GM19023 (cell line): ENCODE data around the gene TIRAP.
"Not testable (repeated sequence)": the region's sequence is repeated elsewhere in the genome, so short reads cannot be mapped to it uniquely, and the experiment has no call there.

Experiments used
- ATAC-seq: cut with Tn5 transposase; IDR thresholded peaks from one replicate; pipeline ENCODE4 v1.9.1; 2021; ENCODE audit warnings: mild to moderate bottlenecking, moderate library complexity; ENCODE audit not compliant: unreplicated experiment

The TIRAP gene, protein sequence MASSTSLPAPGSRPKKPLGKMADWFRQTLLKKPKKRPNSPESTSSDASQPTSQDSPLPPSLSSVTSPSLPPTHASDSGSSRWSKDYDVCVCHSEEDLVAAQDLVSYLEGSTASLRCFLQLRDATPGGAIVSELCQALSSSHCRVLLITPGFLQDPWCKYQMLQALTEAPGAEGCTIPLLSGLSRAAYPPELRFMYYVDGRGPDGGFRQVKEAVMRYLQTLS

DNA sequence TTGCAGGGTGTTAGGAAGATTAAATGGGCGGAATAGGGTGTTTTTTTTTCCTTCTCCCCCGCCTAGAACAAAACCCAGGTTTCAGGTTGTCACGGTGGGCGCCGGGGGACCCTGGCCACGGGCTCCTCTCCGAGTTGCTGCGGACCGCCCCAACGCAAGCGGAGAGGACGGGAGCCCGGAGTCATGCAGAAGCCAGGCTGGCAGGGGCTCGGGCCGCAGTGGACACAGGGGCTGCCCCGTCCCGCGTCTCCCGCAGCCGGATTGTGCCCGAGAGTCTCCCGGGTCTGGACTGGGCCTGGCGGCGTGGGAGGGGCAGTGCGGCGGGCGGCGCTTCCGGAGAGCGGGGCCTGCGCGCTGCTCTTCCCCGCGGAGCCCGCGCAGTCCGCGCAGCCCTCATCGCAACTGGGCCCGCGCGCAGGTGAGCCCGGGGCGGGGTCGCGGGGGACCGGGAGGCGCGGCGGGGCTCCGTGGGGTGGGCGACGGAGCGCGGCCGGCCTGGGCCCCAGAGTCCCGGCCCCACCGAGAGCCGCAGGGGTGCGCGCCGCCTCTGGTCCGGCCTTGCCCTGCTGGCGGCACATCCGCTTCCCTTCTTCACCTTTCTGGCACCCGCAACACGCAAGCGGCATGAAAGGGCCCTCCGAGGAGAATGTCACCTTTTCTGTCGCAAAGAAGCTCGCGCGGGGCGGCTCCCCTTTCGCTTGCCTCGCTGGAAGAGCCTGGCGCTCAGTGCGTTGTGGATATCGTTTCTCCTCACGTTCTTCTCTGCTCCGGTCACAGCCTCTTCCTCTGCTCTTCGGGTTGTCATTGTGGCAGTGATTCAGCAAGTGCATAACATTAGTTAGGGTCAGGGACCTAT, at the start of gene TIRAP:
Gene TIRAP (plus strand): TSS at position 358 of the 856 bp plus-strand sequence. CDS start 7,802 bp downstream, outside the sequence.
- ATAC-seq = peak; percentile 63

DNA sequence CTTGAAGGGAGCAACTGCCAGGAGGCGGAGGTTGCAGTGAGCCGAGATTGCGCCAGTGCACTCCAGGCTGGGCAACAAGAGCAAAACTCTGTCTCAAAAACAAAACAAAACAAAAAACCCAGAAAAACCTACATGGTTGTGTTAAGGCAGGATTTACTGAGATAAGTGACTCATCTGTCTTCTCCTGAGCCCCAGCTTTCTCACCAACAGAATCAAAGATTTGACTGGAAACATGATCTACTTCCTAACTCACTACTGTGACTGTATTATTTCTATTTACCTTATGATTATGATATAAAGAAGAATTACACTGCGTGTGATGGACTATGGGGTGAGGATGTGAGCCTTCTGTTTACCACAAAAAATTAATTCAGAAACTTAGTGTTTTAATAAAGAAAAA, 49.5 kb upstream of the TIRAP start:
- ATAC-seq = no peak

DNA sequence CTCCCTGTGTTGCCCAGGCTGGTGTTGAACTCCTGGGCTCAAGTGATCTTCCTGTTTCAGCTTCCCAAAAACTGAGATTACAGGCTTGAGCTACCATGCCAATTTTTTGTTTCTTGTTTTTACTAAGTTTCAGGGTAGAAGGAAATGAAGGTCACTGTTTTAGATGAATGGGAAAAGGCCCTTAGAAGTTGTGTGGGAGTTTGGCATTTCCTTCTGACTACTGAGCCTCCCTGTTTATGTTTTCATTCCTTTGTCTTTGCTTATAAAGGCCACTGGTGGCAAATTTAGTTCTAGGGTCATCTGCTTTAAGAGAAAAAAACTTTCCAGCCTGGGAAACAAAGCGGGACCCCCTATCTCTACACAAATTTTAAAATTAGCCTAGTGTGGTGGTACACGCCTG, 36.3 kb upstream of the TIRAP start:
- ATAC-seq = no peak

DNA sequence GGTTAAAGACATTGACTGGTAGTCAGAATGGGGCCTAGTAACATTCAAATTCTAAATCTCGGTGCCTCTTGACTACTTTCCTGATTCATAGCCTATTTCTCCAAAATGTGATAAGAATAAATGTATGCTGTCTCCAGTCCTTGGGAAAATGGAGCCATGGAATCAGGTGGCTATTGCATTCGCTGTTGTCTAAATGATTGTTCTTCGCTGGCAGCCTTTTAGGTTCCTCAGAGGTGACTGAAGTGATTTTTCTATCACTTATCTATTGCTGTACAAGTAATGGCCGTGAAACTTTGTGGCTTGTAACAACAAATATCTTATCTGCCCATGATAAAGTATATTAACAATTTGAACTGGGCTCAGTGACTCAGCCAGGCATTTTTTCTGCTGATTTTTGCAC, 29.6 kb upstream of the TIRAP start:
- ATAC-seq = no peak

DNA sequence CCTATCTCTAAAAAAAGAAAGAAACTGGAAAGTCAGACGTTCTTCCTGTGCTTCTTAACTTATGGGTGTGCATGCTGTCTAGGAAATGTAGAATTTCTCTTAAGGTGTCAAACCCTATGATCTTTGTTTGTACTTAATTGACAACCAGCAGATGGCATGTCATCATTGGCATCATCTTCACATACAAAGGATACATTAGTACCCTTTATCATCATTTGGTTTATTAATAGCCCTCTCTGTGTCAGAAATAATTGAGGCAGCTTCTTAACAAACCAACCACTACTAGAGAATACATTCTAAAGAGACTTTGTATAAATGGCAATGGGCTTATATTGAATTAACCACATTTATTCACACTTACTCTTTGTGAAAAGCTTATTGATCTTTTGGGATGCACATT, 28.1 kb upstream of the TIRAP start:
- no peak for ATAC-seq

DNA sequence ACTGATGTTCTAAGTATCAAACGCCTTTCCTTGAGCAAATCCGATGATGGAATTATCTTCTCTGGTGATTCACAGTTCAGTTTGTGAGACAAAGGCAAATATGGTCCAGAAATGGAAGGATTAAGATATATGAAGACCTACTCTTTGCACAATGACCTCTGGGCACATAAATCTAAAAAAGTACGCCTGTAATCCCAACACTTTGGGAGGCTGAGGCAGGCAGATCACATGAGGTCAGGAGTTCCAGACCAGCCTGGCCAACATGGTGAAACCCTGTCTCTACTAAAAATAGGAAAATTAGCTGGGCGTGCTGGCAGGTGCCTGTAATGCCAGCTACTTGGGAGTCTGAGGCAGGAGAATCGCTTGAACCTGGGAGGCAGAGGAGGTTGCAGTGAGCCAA, 27.4 kb upstream of the TIRAP start:
- not testable (repeated sequence) for ATAC-seq

DNA sequence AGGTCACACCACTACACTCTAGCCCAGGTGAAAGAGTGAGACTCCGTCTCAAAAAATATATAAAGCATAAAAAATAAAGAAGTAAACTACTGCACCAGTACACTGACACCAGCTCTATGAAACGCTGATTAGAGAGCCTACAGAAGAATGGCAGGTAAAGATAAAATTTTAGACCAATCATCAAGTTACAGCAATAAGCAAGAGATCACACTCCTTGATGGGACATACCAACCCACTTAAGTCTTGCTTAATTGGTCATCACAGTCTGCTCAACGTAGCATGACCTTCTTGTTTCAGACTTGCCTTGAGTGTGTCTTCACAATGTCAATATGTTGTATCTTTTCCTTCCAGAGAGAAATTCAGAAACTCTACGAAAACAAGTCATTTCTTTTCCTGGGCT, 26.7 kb upstream of the TIRAP start:
- no peak for ATAC-seq

DNA sequence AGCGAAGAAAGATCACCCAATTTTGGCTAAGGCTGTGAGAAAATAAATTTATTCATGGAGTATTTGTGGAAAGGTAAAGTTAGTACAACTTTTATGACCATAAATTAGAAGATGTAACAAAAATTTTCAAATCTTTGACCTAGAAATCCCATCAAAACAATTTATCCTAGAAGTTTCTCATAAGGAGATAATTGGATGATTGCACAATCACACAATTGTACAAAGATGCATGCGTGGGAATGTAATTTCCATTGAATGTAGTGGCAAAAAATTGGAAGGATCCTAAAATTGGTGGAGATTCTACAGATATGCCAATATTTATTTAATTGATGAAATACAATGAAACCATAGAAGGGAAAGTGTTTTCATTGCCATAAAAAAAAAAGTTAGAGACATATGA, 25.7 kb upstream of the TIRAP start:
- no peak for ATAC-seq

DNA sequence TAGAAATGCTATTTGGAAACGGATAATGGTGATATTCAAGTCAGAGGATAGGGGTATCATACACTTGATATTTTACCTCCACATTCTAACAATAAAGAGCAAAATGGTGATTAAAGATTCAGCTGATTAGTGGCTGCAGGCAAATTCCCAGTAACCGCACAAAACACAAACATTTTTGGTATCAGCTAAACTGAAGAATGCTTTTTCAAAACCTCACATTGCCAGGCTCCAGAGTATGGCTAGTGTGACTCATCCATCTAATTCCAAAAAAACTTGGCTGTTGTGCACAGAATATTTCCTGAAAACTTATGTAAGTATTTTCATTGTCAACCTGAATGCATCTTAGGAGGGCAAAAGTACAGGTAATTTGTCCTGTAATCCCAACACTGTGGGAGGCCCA, 25.1 kb upstream of the TIRAP start:
- ATAC-seq = no peak

DNA sequence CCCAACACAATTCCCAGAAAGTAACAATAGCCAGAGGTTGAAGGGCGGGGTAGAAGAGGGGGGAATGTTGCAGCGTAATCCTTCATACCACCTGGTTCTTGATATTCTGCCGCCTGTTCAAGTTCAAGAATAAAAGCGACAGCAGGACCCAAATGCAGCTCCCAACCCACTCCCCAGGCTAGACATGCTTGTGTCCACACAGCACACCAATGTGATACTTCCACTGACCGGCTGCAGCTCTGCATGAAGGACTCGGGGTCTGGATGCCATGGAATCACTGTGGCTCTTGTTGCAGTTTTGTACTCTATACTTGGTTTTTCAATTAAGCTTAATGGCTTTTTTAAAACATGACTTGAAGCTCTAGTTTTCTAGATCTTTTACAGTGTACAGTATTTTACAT, 20.7 kb upstream of the TIRAP start:
- ATAC-seq = no peak

DNA sequence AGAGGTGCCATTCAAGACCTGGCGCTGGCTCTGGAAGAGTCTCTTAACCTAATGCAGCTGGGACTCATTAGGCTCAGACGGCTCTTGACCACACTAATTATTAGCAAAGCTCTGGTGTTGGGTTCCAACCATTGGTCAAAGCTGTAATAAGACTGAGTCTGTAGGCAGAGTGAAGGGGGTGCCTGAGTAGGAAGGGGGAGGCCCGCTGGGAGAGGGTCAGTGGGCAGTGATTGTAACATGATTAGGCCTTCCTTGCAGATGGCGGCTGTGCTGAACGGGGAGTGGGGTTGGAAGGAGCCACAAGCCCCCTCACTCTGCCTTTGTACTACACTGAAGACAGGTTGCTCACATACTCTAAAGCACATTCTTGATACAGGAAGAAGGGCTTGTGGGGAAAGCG, 19.4 kb upstream of the TIRAP start:
- no peak for ATAC-seq

DNA sequence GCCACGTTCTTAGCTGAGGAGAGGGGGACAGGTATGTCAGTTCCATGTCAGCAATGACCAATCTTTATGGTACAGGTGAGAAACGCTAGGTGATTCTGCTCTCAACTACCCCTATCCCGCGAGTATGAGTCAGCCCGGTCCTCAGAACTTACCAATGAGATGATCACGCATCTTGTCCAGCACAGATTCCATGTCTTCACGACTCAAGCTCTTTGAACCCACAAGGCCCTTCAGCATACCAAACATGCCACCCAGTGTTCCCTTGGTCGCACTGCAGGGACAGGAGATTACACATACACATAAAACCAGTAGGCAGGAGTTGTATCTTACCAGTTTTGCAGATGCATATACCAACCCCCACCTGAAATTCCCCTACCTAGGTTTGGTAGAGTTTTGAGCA, 17.1 kb upstream of the TIRAP start:
- no peak for ATAC-seq

DNA sequence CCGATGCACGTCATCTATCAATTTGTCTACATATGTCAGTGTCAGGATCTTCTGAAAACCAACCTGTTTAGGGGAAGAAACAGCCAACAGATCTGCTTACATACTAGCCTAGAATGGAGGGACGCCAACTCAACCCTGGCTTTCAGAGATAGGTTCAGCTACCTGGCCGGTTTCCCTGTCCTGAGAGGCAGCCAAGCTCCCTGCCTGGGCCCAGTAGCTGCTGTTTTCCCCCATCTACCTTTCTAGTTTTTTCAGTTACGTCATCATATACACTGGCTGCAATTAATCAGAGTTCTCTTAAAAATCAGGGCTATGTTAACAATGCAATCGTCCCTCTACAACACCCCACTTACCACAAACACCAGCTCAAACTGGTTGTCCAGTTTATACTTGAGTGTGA, 15.2 kb upstream of the TIRAP start:
- no peak for ATAC-seq

DNA sequence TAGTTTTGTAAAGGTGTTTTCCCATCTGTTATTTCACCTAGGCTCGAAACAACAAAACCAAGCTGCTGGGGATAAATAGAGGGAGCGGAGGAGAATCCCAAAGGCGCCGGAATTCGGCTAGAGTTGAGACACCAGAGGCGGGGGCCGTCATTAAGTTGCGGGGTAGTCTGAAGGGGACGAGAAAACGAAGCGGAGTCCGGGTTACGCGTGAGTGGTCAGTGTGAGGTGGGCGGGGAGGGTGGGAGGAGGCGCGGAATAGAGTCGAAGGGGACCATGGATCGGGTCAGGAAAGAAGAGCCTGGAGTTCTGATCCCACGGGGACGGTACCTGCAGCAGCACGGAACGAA, 14.6 kb upstream of the TIRAP start:
- peak; percentile 7 for ATAC-seq

DNA sequence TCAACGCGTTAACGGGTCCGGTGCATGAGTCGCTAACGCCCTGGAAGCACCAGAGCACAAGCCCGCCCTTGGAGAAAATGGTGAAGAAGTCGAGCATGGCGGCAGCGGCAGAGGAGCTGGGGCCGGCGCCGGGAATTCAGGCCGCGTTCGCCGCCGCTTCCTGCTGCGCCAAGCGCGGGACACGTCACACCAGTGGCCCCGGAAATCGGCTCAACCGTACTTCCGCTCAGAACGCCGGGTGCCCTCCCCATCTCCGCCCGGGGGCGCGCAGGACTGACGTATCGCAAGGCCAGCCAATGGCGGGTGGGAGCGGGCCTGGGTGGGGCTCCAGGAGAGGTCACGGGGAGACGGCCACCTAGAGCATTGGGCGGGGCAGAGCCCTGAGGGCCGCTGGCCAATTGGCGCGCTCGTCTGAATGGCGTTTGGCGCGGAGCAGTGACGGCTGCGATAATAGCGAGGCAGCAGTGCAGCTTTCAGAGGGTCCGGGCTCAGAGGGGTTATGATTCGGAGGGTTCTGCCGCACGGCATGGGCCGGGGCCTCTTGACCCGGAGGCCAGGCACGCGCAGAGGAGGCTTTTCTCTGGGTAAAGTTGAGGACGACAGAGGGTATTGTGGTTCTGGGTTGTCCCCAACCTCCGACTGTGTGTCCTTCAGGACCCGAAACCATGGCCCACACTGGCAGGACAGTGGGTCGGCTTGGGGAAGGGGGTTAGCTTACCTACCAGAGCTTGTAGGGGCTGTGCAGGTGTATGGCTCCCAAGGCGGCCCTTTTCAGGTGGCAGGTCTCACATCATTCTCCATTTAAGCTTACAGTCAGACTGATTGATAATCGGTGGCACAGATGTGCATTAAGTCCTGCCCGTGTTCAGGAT, 13.9 kb upstream of the TIRAP start, which contains the start of the genes FOXRED1 and SRPRA:
Gene FOXRED1 (plus strand): TSS at position 447 of the 872 bp plus-strand sequence. CDS start 53 bp downstream, at position 500.
Gene SRPRA (minus strand): TSS at position 188 of the 872 bp plus-strand sequence. CDS start 91 bp downstream, at position 97.
- peak; percentile 99 for ATAC-seq

DNA sequence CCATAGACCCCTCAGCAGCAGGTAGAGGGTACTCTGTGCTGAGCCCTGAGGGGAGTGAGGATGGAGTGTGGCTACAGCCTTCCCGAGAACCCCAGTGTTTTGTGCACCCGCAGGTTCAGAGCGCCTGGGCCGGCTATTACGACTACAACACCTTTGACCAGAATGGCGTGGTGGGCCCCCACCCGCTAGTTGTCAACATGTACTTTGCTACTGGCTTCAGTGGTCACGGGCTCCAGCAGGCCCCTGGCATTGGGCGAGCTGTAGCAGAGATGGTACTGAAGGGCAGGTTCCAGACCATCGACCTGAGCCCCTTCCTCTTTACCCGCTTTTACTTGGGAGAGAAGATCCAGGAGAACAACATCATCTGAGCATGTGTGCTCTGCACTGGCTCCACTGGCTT, 5.6 kb upstream of the TIRAP start:
- no peak for ATAC-seq

DNA sequence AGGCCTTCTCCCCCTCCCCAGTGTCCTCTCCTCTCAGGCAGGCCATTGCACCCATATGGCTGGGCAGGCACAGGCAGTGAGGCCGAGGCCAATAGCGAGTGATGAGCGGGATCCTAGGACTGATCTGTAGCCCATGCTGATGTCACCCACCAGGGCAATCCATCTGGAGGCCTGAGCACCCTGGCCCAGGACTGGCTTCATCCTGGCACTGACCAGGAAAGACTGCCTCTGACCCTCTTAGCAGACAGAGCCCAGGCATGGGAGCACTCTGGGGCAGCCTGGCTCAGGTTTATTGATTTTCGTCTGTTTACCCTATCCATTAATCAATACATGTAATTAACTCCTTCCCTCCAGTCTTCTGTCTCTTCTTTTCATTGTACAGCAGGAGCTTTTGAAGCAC, 5.1 kb upstream of the TIRAP start:
- ATAC-seq = no peak

DNA sequence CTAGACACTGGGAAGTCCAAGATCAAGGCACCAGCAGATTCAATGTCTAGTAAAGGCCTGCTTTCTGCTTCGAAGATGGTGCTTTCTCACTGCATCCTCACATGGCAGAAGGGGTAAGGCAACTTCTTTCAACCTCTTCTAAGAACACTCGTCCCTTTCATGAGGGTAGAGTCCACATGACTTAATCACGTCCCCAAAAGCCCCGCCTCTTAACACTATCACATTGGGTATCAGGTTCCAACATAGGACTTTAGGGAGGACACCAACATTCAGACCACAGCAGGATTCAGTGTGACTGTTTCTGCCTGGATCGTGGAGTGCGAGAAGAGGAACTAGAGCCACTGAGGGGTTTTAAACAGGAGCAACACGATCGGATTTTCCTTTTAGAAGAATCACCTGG, 3.7 kb upstream of the TIRAP start:
- no peak for ATAC-seq

DNA sequence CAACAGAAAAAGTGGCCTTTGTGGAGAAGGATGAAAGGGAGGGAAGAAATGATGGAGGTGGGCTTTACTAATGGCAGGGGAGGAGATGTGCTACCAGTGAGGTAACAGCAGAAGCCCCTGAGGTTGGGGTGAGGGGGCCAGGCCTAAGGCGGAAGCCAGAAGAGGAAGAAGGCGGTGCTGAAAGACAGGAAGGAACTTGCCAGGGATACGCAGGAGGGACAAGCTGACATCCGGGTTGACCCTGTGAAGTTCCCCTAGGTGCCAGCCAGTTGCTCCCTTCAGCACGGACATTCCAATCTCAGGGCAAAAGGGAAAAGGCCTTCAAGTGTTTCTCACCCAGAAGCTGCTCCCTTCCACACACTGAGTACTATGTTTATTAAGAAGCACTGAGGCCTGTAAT, 2.3 kb upstream of the TIRAP start:
- ATAC-seq = no peak

DNA sequence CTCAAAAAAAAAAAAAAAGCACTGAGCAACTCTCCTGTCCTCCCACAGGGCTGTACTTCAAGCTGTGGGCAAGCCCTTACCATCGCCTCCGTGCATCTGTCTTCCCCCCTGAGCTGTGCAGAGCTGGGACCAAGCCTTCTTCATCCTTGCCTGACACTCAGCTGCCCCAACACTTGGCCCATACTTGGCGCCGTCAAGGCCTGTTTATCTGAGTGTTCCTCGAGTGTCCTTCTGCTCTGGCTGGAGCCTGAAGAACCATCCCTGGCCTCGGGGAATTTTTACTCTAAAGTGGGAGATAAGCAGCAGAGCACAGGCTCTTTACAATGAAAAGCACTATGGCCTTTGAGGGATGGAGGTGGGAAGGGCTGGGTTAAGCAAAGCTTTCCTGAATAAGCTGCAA, 1.6 kb upstream of the TIRAP start:
- ATAC-seq = no peak

DNA sequence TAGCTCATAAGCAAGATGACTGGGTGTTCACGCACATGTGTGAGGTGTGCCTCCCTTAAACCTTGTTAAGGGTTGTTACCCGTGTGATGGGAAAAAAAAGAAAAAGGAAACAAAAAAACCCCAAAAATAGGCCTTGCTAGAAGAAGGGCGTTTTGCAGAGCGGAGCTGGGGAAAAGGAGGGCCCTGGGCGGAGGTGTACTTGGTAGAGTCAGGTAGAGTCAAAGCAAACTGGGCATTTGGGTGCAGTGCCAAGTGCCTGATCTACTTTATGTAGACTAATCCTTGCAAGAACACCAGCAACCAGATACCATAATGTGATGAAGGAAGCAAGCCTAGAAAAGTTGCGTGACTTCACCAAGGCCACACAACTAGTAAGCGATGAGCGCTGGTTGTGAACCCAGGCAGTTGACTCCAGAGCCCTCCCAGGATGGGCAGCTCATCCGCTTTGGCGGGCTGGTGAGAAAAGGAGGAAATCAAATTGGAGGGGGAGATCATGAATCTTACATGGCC, 1.2 kb upstream of the TIRAP start:
- ATAC-seq = no peak
